PC-3 (cell line): Measurements from ENCODE around the gene BICRAL. TPM values are rescaled to one million over a fixed set of nuclear protein-coding genes. Genes with fewer than 3 reads are reported as not detected.

Experiments
- ATAC-seq: fragments of 200-7000 bp; cut with Tn5 transposase; 2 replicates; pipeline ENCODE4 v1.9.1; 2020; ENCODE audit warnings: mild to moderate bottlenecking, moderate library complexity
- BruUV-seq: library from RNA; stranded (reverse); fragments of 400-500 nt; replicated peaks from 2 replicates; lab custom pipeline; 2021; lab: Mats Ljungman, UMichigan
- CTCF ChIA-PET: fragments of 300-600 bp; sonication (Branson Sonifier 250); formaldehyde crosslinking; loops from one replicate; lab custom pipeline; 2022; ENCODE audit warnings: antibody characterized with exemption; lab: Charles Lee
- POLR2A ChIA-PET: fragments of 300-600 bp; sonication (Branson Sonifier 250); formaldehyde crosslinking; loops from one replicate; lab custom pipeline; 2022; ENCODE audit warnings: antibody characterized with exemption; ENCODE audit not compliant: unreplicated experiment; lab: Charles Lee
- DNase-seq: peaks from one replicate; pipeline ENCODE4 v3.0.0-alpha.2; 2015
- H2AFZ ChIP-seq: fragments of 300-600 bp; sonication (generic); 2 replicates; pipeline ENCODE4 v1.6.0; 2016; ENCODE audit warnings: antibody characterized with exemption, low read length
- H3F3A ChIP-seq: fragments of 300-600 bp; sonication (generic); one replicate; pipeline ENCODE4 v1.6.0; 2017; ENCODE audit warnings: antibody characterized with exemption, low read length, control low read depth, mild to moderate bottlenecking; ENCODE audit not compliant: unreplicated experiment
- H3K27ac ChIP-seq: fragments of 300-600 bp; sonication (generic); 2 replicates; pipeline ENCODE4 v1.5.1; 2016; ENCODE audit warnings: mild to moderate bottlenecking, low read length
- H3K27me3 ChIP-seq: fragments of 300-600 bp; sonication (generic); 2 replicates; pipeline ENCODE4 v1.6.1; 2016; ENCODE audit warnings: low read length, mixed read lengths
- H3K36me3 ChIP-seq: fragments of 300-600 bp; sonication (generic); 2 replicates; pipeline ENCODE4 v1.6.1; 2016; ENCODE audit warnings: low read depth, mixed run types, low read length, mixed read lengths
- H3K4me1 ChIP-seq: fragments of 300-600 bp; sonication (generic); 2 replicates; pipeline ENCODE4 v1.5.1; 2016; ENCODE audit warnings: low read length; ENCODE audit not compliant: insufficient read depth
- H3K4me2 ChIP-seq: fragments of 300-600 bp; sonication (generic); 2 replicates; pipeline ENCODE4 v1.6.0; 2016; ENCODE audit warnings: low read length
- H3K4me3 ChIP-seq: fragments of 300-600 bp; sonication (generic); 2 replicates; pipeline ENCODE4 v1.5.1; 2016; ENCODE audit warnings: mild to moderate bottlenecking, low read length, mixed read lengths
- H3K79me2 ChIP-seq: fragments of 300-600 bp; sonication (generic); 2 replicates; pipeline ENCODE4 v1.6.1; 2017; ENCODE audit warnings: low read length, mixed read lengths
- H3K9ac ChIP-seq: fragments of 300-600 bp; sonication (generic); 2 replicates; pipeline ENCODE4 v1.6.0; 2016; ENCODE audit warnings: mild to moderate bottlenecking, low read length
- H3K9me2 ChIP-seq: fragments of 300-600 bp; sonication (generic); replicated peaks from 2 replicates; pipeline ENCODE4 v1.6.1; 2016; ENCODE audit warnings: mixed run types, low read length, mixed read lengths
- H3K9me3 ChIP-seq: fragments of 300-600 bp; sonication (generic); 2 replicates; pipeline ENCODE4 v1.6.1; 2016; ENCODE audit warnings: low read length, mixed read lengths
- H4K20me1 ChIP-seq: fragments of 300-600 bp; sonication (generic); 2 replicates; pipeline ENCODE4 v1.6.1; 2016; ENCODE audit warnings: low read length, mixed read lengths
- EZH2 ChIP-seq: fragments of 300-600 bp; sonication (generic); IDR thresholded peaks from one replicate; pipeline ENCODE4 v1.6.1; 2017; ENCODE audit warnings: antibody characterized with exemption, mild to moderate bottlenecking, low read length; ENCODE audit not compliant: unreplicated experiment
- EZH2phosphoT487 ChIP-seq: fragments of 300-600 bp; sonication (generic); IDR thresholded peaks from 2 replicates; pipeline ENCODE4 v1.6.1; 2018; ENCODE audit warnings: mild to moderate bottlenecking, antibody characterized with exemption, low read length, borderline replicate concordance
- intact Hi-C: fragments of 100-400 bp; cut with micrococcal nuclease; formaldehyde crosslinking; loops from 2 replicates; pipeline ENCODE4 v1.9.0; 2023
- total RNA-seq: library from RNA; depleted of rRNA; stranded (reverse); fragments of >200 nt; gene quantifications from 2 replicates; pipeline ENCODE4 v1.2.3, GENCODE V29; 2014
- TF ChIP-seq, protein P1 (sequence below): fragments of 300-600 bp; sonication (generic); conservative IDR thresholded peaks from 2 replicates; pipeline ENCODE4 v1.5.1; 2017; ENCODE audit warnings: antibody characterized with exemption, low read depth, mild to moderate bottlenecking, low read length

The BICRAL gene
- total RNA-seq, 1 experiment from 2014 or later, result 3.3 TPM

DNA sequence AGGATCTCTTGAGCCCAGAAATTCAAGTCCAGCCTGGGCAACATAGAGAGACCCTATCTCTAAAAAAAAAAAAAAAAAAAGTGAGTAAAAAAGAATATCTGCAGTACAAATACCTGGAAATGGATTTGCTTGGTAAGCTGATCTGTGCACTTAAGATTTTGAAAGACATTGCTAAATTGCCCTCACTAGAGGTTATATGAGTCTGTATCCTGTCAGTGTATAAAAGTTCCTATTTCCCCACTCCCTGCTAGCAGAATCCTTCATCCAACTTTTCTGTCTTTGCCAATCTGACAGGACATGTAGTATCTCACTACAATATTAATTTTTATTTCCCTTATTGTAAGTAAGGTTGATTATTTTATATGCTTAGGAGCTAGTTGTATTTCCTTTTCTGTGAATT lies 36.1 kb downstream of the BICRAL start:
- Histone ChIP-seq H3K9me3 (no peaks in the 10 kb centered on the region), H3K9ac (no peak overlapping the region), H3K4me2 (no peak overlapping the region), H3K9me2 (no peaks in the 10 kb centered on the region), H3K27ac (no peak overlapping the region), H3K4me3 (no peak overlapping the region), H2AFZ (no peak overlapping the region), H3F3A (no peaks in the 10 kb centered on the region), H3K27me3 (no peaks in the 10 kb centered on the region), H3K4me1 (no peaks in the 10 kb centered on the region), H4K20me1 (no peaks in the 10 kb centered on the region), H3K36me3 (no peaks in the 10 kb centered on the region), H3K79me2 (no peaks in the 10 kb centered on the region)
- no peak for ATAC-seq
- ChIA-PET POLR2A (interaction anchor here (0.6 kb wide), 1 partner anchor 10 kb away, joined by 7 read pairs; no protein-coding TSS in a partner anchor), CTCF (no interaction called here)
- intact Hi-C loops, result no loop called here
- DNase-seq, result no peak
- BruUV-seq, result no TSS peak
- no peak for TF ChIP-seq EZH2phosphoT487
- TF ChIP-seq, protein P1, sequence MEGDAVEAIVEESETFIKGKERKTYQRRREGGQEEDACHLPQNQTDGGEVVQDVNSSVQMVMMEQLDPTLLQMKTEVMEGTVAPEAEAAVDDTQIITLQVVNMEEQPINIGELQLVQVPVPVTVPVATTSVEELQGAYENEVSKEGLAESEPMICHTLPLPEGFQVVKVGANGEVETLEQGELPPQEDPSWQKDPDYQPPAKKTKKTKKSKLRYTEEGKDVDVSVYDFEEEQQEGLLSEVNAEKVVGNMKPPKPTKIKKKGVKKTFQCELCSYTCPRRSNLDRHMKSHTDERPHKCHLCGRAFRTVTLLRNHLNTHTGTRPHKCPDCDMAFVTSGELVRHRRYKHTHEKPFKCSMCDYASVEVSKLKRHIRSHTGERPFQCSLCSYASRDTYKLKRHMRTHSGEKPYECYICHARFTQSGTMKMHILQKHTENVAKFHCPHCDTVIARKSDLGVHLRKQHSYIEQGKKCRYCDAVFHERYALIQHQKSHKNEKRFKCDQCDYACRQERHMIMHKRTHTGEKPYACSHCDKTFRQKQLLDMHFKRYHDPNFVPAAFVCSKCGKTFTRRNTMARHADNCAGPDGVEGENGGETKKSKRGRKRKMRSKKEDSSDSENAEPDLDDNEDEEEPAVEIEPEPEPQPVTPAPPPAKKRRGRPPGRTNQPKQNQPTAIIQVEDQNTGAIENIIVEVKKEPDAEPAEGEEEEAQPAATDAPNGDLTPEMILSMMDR, result no peak
- no peak for TF ChIP-seq EZH2

DNA sequence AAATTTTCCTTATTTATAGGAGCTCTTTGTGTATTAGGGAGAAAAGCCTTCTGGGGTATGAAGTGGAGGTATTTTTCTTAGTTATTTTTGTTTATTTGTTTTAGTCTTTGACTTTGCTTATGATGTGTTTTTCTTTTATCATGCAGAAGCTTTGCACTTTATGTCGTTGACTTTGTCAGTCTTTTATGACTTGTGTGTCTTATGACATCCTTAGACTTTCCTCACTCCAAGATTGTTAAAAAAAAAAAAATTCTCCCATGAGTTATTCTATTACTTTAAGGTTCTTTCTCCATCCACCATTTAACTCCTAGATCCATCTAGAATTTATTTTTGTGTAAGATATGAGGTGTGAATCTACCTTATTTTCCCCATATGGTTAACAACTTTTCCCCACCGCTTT lies 36.6 kb downstream of the BICRAL start:
- Histone ChIP-seq H3K79me2 (no peaks in the 10 kb centered on the region), H4K20me1 (no peaks in the 10 kb centered on the region), H3F3A (no peaks in the 10 kb centered on the region), H3K9ac (no peak overlapping the region), H3K4me3 (no peak overlapping the region), H3K36me3 (no peaks in the 10 kb centered on the region), H3K9me3 (no peaks in the 10 kb centered on the region), H3K27ac (no peak overlapping the region), H3K27me3 (no peaks in the 10 kb centered on the region), H3K9me2 (no peaks in the 10 kb centered on the region), H2AFZ (no peak overlapping the region), H3K4me2 (no peak overlapping the region), H3K4me1 (no peaks in the 10 kb centered on the region)
- ChIA-PET CTCF (no interaction called here), POLR2A (interaction anchor here (0.5 to 0.6 kb wide), 2 partner anchors 10 to 179 kb away, joined by 5 to 7 read pairs; no protein-coding TSS in a partner anchor)
- intact Hi-C loops, result no loop called here
- DNase-seq (no peak), ATAC-seq (no peak)
- BruUV-seq, result no TSS peak
- TF ChIP-seq EZH2phosphoT487 (no peak), EZH2 (no peak)
- TF ChIP-seq, protein P1, result no peak

DNA sequence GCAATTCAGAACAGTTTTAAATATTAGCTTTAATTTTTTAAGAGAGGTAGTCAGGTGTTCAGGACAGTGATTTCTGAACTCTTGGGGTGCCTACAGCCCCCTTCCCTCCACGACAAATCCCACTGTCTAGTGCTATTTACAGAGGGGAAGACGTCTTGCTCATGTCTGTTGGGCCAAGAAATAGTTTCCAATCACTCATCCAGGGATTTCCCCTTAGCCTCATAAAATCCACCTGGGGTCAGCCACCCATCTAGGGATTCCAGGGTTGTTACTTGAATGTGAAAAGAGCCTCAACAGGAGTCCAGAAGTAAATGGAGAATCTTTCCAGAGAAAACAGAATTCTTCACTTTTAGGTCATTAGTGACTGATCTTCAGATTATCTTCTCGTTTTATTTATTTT lies 37.0 kb downstream of the BICRAL start:
- no peak overlapping the region for H3K4me2 ChIP-seq
- ATAC-seq (no peak), DNase-seq (no peak)
- no peaks in the 10 kb centered on the region for H3K79me2 ChIP-seq
- no peak overlapping the region for H3K4me3 ChIP-seq
- TF ChIP-seq EZH2phosphoT487 (no peak), EZH2 (no peak)
- TF ChIP-seq, protein P1, result no peak
- H3K9me3 ChIP-seq, result no peaks in the 10 kb centered on the region
- POLR2A ChIA-PET, result interaction anchor here (0.5 kb wide), 1 partner anchor 179 kb away, joined by 5 read pairs; no protein-coding TSS in a partner anchor
- no peaks in the 10 kb centered on the region for H3K4me1 ChIP-seq
- H3F3A ChIP-seq, result no peaks in the 10 kb centered on the region
- no peaks in the 10 kb centered on the region for H3K36me3 ChIP-seq
- H3K27me3 ChIP-seq, result no peaks in the 10 kb centered on the region
- CTCF ChIA-PET, result no interaction called here
- H2AFZ ChIP-seq, result no peak overlapping the region
- no peak overlapping the region for H3K27ac ChIP-seq
- no peaks in the 10 kb centered on the region for H3K9me2 ChIP-seq
- H4K20me1 ChIP-seq, result no peaks in the 10 kb centered on the region
- no peak overlapping the region for H3K9ac ChIP-seq
- intact Hi-C loops, result no loop called here
- BruUV-seq, result no TSS peak
